Neural crest cell (in vitro differentiated cells): Measurements from ENCODE around the gene NDUFB5. TPM values are rescaled to one million over a fixed set of nuclear protein-coding genes. Genes with fewer than 3 reads are reported as not detected.

ENCODE experiments used
- DNase-seq: peaks from one replicate; pipeline ENCODE4 v3.0.0; 2021; ENCODE audit warnings: low read depth, mixed read lengths, low spot score
- H3K27ac Mint-ChIP-seq: one replicate; pipeline ENCODE4 v1.8.0; 2021; ENCODE audit warnings: mild to moderate bottlenecking, mixed read lengths; ENCODE audit not compliant: unreplicated experiment
- H3K27me3 Mint-ChIP-seq: 2 replicates; pipeline ENCODE4 v1.8.0; 2021; ENCODE audit warnings: low read depth, mild to moderate bottlenecking, mixed read lengths
- H3K36me3 Mint-ChIP-seq: 2 replicates; pipeline ENCODE4 v1.8.0; 2021; ENCODE audit warnings: low read depth, mild to moderate bottlenecking, mixed read lengths
- H3K4me1 Mint-ChIP-seq: 2 replicates; pipeline ENCODE4 v1.8.0; 2021; ENCODE audit warnings: mixed read lengths
- H3K4me3 Mint-ChIP-seq: one replicate; pipeline ENCODE4 v1.8.0; 2021; ENCODE audit warnings: mild to moderate bottlenecking, mixed read lengths
- H3K9me3 Mint-ChIP-seq: 2 replicates; pipeline ENCODE4 v1.8.0; 2021; ENCODE audit warnings: mixed read lengths
- CTCF ChIP-seq: fragments of 200-600 bp; sonication (generic); conservative IDR thresholded peaks from 2 replicates; pipeline ENCODE4 v1.5.0; 2021; ENCODE audit warnings: antibody characterized with exemption, mild to moderate bottlenecking
- total RNA-seq: library from RNA; stranded (reverse); gene quantifications from 2 replicates; pipeline ENCODE4 v1.2.1, GENCODE V29; 2021

NDUFB5 gene
- total RNA-seq, 1 donor from 2014 or later, result 74.3 TPM

- no peaks in the 10 kb centered on the region for H3K27me3 Mint-ChIP-seq
- H3K9me3 Mint-ChIP-seq, result no peaks in the 10 kb centered on the region
- no peak for TF ChIP-seq CTCF
- H3K36me3 Mint-ChIP-seq, result peaks cover 10% of the 10 kb centered on the region
- no peak for DNase-seq
- H3K4me1 Mint-ChIP-seq, result peaks cover 3% of the 10 kb centered on the region
- H3K27ac Mint-ChIP-seq, result no peak overlapping the region
- H3K4me3 Mint-ChIP-seq, result no peak overlapping the region
Observed at GRCh38 chr3:179613807-179614206, 9.2 kb downstream of the NDUFB5 start.

GRCh38 chr3:179615458-179616173 lies 11.0 kb downstream of the NDUFB5 start:
- DNase-seq, result no peak
- Mint-ChIP-seq H3K27ac (no peak overlapping the region), H3K27me3 (no peaks in the 10 kb centered on the region), H3K9me3 (no peaks in the 10 kb centered on the region), H3K4me3 (no peak overlapping the region), H3K36me3 (peaks cover 16% of the 10 kb centered on the region), H3K4me1 (peaks cover 3% of the 10 kb centered on the region)
- TF ChIP-seq CTCF, result no peak

- H3K4me1 Mint-ChIP-seq, result peaks cover 6% of the 10 kb centered on the region
- TF ChIP-seq CTCF, result no peak
- H3K36me3 Mint-ChIP-seq, result peaks cover 25% of the 10 kb centered on the region
- DNase-seq, result no peak
- peaks cover 2% of the 10 kb centered on the region for H3K9me3 Mint-ChIP-seq
- H3K4me3 Mint-ChIP-seq, result no peak overlapping the region
- no peaks in the 10 kb centered on the region for H3K27me3 Mint-ChIP-seq
- H3K27ac Mint-ChIP-seq, result no peak overlapping the region
Observed at GRCh38 chr3:179622023-179622422, 17.4 kb downstream of the NDUFB5 start.

GRCh38 chr3:179624451-179624850 lies 19.9 kb downstream of the NDUFB5 start:
- Mint-ChIP-seq H3K27ac (no peak overlapping the region), H3K4me3 (no peak overlapping the region), H3K4me1 (peaks cover 16% of the 10 kb centered on the region), H3K27me3 (no peaks in the 10 kb centered on the region), H3K9me3 (peaks cover 2% of the 10 kb centered on the region), H3K36me3 (peaks cover 18% of the 10 kb centered on the region)
- TF ChIP-seq CTCF, result no peak
- DNase-seq, result no peak

- Mint-ChIP-seq H3K9me3 (no peaks in the 10 kb centered on the region), H3K36me3 (no peaks in the 10 kb centered on the region), H3K4me1 (peaks cover 13% of the 10 kb centered on the region), H3K27ac (no peak overlapping the region), H3K4me3 (no peak overlapping the region), H3K27me3 (no peaks in the 10 kb centered on the region)
- no peak for TF ChIP-seq CTCF
- no peak for DNase-seq
Observed at GRCh38 chr3:179630753-179631451, 26.3 kb downstream of the NDUFB5 start.
